Measurements from ENCODE around the gene HTR5A. TPM values are rescaled to one million over a fixed set of nuclear protein-coding genes. Genes with fewer than 3 reads are reported as not detected.
A peak's percentile ranks its signal among the peaks of the same experiment; 100 is the strongest.
"Not testable (repeated sequence)": the region's sequence is repeated elsewhere in the genome, so short reads cannot be mapped to it uniquely, and the experiment has no call there.

Gene HTR5A
- 0.08 TPM for total RNA-seq (ENCODE audit: unreplicated experiment)
- long read RNA-seq, full-length matches to known transcripts: 1 of 1 reads
- long read RNA-seq, partial matches to known transcripts: 0 of 1 reads
- long read RNA-seq, other reads (novel, unspliced or antisense): 0 of 1 reads

GRCh38 chr7:155069992-155070751 is at the start of gene HTR5A:
HTR5A (plus strand) TSS chr7:155070324; CDS start chr7:155070900, 576 bp downstream.
- Mint-ChIP-seq H3K9me3 (ENCODE audit: unreplicated experiment) (no peaks in the 10 kb centered on the region), H3K4me1 (ENCODE audit: unreplicated experiment) (peaks cover 12% of the 10 kb centered on the region), H3K27me3 (ENCODE audit: unreplicated experiment) (no peaks in the 10 kb centered on the region), H3K27ac (ENCODE audit: unreplicated experiment) (no peak within 1 kb of the TSS), H3K4me3 (ENCODE audit: unreplicated experiment) (peak within 1 kb of the TSS; percentile 22), H3K36me3 (ENCODE audit: low read depth, unreplicated experiment) (no peaks in the 10 kb centered on the region)
- DNase-seq (ENCODE audit: low spot score): peak; percentile 99
- no peak for TF ChIP-seq CTCF (IDR thresholded peaks at IDR 0.05; ENCODE audit: unreplicated experiment)

- Mint-ChIP-seq H3K27me3 (ENCODE audit: unreplicated experiment) (peaks cover 4% of the 10 kb centered on the region), H3K9me3 (ENCODE audit: unreplicated experiment) (no peaks in the 10 kb centered on the region), H3K4me1 (ENCODE audit: unreplicated experiment) (no peaks in the 10 kb centered on the region), H3K4me3 (ENCODE audit: unreplicated experiment) (no peak overlapping the region), H3K27ac (ENCODE audit: unreplicated experiment) (no peak overlapping the region), H3K36me3 (ENCODE audit: low read depth, unreplicated experiment) (peaks cover 7% of the 10 kb centered on the region)
- no peak for DNase-seq (ENCODE audit: low spot score)
- no peak for TF ChIP-seq CTCF (IDR thresholded peaks at IDR 0.05; ENCODE audit: unreplicated experiment)
These were observed 49.1 kb upstream of the HTR5A start for GRCh38 chr7:155020996-155021395.

- Mint-ChIP-seq H3K4me3 (ENCODE audit: unreplicated experiment) (no peak overlapping the region), H3K27ac (ENCODE audit: unreplicated experiment) (no peak overlapping the region), H3K4me1 (ENCODE audit: unreplicated experiment) (no peaks in the 10 kb centered on the region), H3K9me3 (ENCODE audit: unreplicated experiment) (no peaks in the 10 kb centered on the region), H3K36me3 (ENCODE audit: low read depth, unreplicated experiment) (peaks cover 7% of the 10 kb centered on the region), H3K27me3 (ENCODE audit: unreplicated experiment) (peaks cover 4% of the 10 kb centered on the region)
- no peak for DNase-seq (ENCODE audit: low spot score)
- TF ChIP-seq CTCF (IDR thresholded peaks at IDR 0.05; ENCODE audit: unreplicated experiment): no peak
These were observed 48.4 kb upstream of the HTR5A start for GRCh38 chr7:155021699-155022145.

- Mint-ChIP-seq H3K9me3 (ENCODE audit: unreplicated experiment) (no peaks in the 10 kb centered on the region), H3K27ac (ENCODE audit: unreplicated experiment) (no peak overlapping the region), H3K27me3 (ENCODE audit: unreplicated experiment) (peaks cover 4% of the 10 kb centered on the region), H3K4me3 (ENCODE audit: unreplicated experiment) (no peak overlapping the region), H3K4me1 (ENCODE audit: unreplicated experiment) (peaks cover 4% of the 10 kb centered on the region), H3K36me3 (ENCODE audit: low read depth, unreplicated experiment) (peaks cover 7% of the 10 kb centered on the region)
- no peak for DNase-seq (ENCODE audit: low spot score)
- no peak for TF ChIP-seq CTCF (IDR thresholded peaks at IDR 0.05; ENCODE audit: unreplicated experiment)
These were observed 42.2 kb upstream of the HTR5A start for GRCh38 chr7:155027879-155028278.

GRCh38 chr7:155032978-155033377 is 37.1 kb upstream of the HTR5A start:
- Mint-ChIP-seq H3K36me3 (ENCODE audit: low read depth, unreplicated experiment) (no peaks in the 10 kb centered on the region), H3K4me1 (ENCODE audit: unreplicated experiment) (no peaks in the 10 kb centered on the region), H3K27ac (ENCODE audit: unreplicated experiment) (no peak overlapping the region), H3K4me3 (ENCODE audit: unreplicated experiment) (no peak overlapping the region), H3K27me3 (ENCODE audit: unreplicated experiment) (peaks cover 1% of the 10 kb centered on the region), H3K9me3 (ENCODE audit: unreplicated experiment) (no peaks in the 10 kb centered on the region)
- TF ChIP-seq CTCF (IDR thresholded peaks at IDR 0.05; ENCODE audit: unreplicated experiment): no peak
- no peak for DNase-seq (ENCODE audit: low spot score)

- H3K4me1 Mint-ChIP-seq (ENCODE audit: unreplicated experiment); H3K4me3 Mint-ChIP-seq (ENCODE audit: unreplicated experiment); H3K36me3 Mint-ChIP-seq (ENCODE audit: low read depth, unreplicated experiment); H3K27ac Mint-ChIP-seq (ENCODE audit: unreplicated experiment); H3K9me3 Mint-ChIP-seq (ENCODE audit: unreplicated experiment); DNase-seq (ENCODE audit: low spot score); H3K27me3 Mint-ChIP-seq (ENCODE audit: unreplicated experiment): not testable (repeated sequence)
These were observed 35.6 kb upstream of the HTR5A start for GRCh38 chr7:155034495-155034894.

Data from endothelial cell (in vitro differentiated cells).